KG1 (cell line): ENCODE data around the gene ROBO1.
A peak's percentile ranks its signal among the peaks of the same experiment; 100 is the strongest.
"Not testable (repeated sequence)": the region's sequence is repeated elsewhere in the genome, so short reads cannot be mapped to it uniquely, and the experiment has no call there.

Source experiments
- DNase-seq: peaks from one replicate; lab custom pipeline; 2025; lab: John Stamatoyannopoulos, UW

Gene ROBO1

GRCh38 chr3:78792733-78793132, 975.1 kb downstream of the ROBO1 start:
- no peak for DNase-seq

GRCh38 chr3:78792212-78792611, 975.6 kb downstream of the ROBO1 start:
- DNase-seq = no peak

GRCh38 chr3:78791753-78792152, 976.0 kb downstream of the ROBO1 start:
- no peak for DNase-seq

- DNase-seq = no peak
Measured at GRCh38 chr3:78788839-78789238, 979.0 kb downstream of the ROBO1 start.

- DNase-seq = no peak
Measured at GRCh38 chr3:78785004-78785403, 982.8 kb downstream of the ROBO1 start.

GRCh38 chr3:78781351-78781750, 986.4 kb downstream of the ROBO1 start:
- DNase-seq = no peak

GRCh38 chr3:78765671-78766485, 1001.9 kb downstream of the ROBO1 start:
- no peak for DNase-seq

GRCh38 chr3:78764634-78765033, 1003.2 kb downstream of the ROBO1 start:
- DNase-seq = no peak

GRCh38 chr3:78762121-78762520, 1005.7 kb downstream of the ROBO1 start:
- no peak for DNase-seq

GRCh38 chr3:78761126-78761525, 1006.7 kb downstream of the ROBO1 start:
- DNase-seq = no peak

GRCh38 chr3:78757731-78758130, 1010.1 kb downstream of the ROBO1 start:
- no peak for DNase-seq

GRCh38 chr3:78754066-78754743, 1013.6 kb downstream of the ROBO1 start:
- DNase-seq = no peak

GRCh38 chr3:78751266-78751665, 1016.5 kb downstream of the ROBO1 start:
- no peak for DNase-seq

GRCh38 chr3:78750291-78750690, 1017.5 kb downstream of the ROBO1 start:
- DNase-seq = not testable (repeated sequence)

GRCh38 chr3:78749056-78749455, 1018.7 kb downstream of the ROBO1 start:
- DNase-seq = no peak

GRCh38 chr3:78745847-78746246, 1022.0 kb downstream of the ROBO1 start:
- no peak for DNase-seq

GRCh38 chr3:78742491-78742890, 1025.3 kb downstream of the ROBO1 start:
- no peak for DNase-seq

GRCh38 chr3:78742041-78742440, 1025.8 kb downstream of the ROBO1 start:
- no peak for DNase-seq

GRCh38 chr3:78741066-78741645, 1026.6 kb downstream of the ROBO1 start:
- DNase-seq = peak; percentile 0

- no peak for DNase-seq
Measured at GRCh38 chr3:78738833-78739232, 1029.0 kb downstream of the ROBO1 start.

- no peak for DNase-seq
Measured at GRCh38 chr3:78737988-78738387, 1029.8 kb downstream of the ROBO1 start.

GRCh38 chr3:78736863-78737262, 1030.9 kb downstream of the ROBO1 start:
- DNase-seq = no peak

- DNase-seq = no peak
Measured at GRCh38 chr3:78734048-78734637, 1033.7 kb downstream of the ROBO1 start.
